HG03558 (cell line): Measurements from ENCODE around the gene SLC37A1.
"Not testable (repeated sequence)": the region's sequence is repeated elsewhere in the genome, so short reads cannot be mapped to it uniquely, and the experiment has no call there.

Source experiments
- ATAC-seq: cut with Tn5 transposase; IDR thresholded peaks from one replicate; pipeline ENCODE4 v1.9.1; 2021; ENCODE audit warnings: moderate number of reproducible peaks; ENCODE audit not compliant: unreplicated experiment; ENCODE audit errors: extremely low read depth

SLC37A1 gene

DNA sequence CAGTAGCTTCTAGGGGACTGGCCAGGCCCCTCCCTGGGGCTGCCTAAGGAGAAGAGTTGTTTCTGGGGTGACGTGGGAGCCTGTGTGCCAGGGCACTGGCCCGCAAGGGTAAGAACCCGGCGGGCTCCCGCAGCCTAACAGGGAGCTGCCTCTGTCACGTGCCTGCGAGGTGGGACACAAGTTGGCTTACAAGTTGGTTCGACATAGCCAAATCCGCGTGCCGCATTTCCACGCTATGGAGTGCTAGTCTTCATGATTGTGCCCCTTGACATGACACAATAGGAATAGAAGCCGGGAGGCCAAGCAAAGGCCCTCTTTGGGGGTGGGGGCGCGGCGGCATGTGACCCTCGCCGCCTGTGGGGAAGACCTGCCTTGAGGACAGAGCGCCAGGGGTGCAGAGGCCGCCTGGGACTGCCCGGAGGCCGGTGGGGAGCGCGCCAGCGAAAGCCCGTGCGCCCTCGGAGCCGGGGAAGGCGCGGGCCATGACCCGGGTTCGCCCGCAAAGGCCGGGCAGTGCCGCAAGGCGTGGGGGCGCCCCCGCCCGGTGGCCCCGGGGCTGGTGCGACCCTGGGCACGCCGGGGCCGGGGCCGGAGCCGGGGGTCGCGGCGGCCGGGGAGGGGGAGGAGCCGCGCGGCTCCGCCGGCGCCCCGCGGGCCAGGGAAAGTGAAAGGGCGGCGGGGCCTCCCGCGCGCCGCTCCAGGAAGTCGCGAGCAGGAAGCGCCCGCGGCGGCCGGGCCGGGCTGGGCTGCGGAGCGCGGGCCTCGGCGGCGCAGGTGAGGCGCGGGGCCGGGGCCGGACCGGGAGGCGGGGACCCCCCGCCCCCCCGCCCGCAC, at the start of gene SLC37A1:
TSS of gene SLC37A1 (plus strand) at position 702 of the 834 bp plus-strand sequence. CDS start 4,603 bp downstream, outside the sequence.
- no peak for ATAC-seq

DNA sequence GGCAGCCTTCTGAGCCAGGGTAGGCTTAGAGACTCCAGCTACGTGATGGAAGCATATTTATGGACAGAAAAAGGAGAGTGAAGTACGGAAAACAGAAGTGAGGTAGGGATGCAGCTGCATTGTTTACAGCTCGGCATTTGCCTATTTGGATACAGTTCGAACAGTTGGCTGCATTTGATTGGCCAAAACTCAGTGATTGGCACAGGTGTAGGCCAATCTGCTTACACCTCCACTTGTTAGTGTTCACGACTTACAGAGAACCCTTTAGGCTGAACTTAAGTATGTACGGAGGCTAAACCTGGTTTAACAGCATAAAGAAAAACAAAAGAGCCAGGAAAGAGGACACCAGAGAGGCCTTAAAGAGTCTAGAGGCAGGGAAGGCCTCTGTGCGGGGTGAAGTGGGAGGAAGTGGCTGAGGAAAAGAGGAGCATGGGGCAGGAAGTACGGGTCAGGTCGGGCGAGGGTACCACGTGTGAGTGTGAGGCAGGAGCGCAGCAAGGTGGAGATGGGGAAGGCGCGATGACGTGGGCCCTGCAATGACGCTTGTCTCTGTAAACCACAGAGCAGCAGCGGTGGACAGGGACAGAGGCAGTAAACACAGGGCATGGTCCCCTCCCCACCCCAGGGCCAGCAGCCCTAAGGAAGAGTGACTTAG, 49.7 kb upstream of the SLC37A1 start:
- no peak for ATAC-seq

DNA sequence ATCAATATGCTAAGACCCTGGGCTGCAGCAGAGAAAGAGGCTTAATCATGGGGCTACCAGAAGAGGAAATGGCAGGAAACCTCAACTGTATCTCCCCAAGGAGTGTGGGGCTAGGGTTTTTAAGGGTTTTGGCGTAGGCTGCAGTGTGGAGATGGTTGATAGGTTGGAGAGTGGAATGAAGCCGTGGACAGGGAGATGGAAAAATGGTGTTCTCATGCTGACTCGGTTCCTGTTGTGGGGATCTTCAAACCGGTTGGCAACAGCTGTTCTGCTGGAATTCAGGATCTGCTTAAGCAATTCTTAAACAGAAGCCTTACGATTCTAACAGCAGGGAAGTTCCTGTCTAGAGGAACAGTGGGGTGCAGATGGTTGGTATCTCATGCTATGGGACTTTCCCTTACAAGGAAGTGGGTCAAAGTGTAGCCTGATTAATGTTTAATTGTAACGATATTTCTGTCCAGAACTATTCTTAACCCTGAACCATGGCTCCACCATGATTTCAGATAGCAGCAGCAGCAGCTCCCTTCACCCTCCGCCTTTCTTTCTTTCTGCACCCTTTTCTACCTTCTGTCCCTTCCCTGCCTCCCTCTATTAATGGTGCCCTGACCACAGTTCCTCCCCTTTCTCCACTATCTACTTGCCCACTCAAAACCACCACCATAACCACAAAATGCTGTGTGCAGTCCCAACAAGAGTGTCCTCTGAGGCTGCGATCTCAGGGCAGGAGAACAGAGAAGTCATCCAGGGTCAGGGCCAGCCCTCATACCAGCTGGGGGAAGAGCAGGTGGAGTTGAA, 48.4 kb upstream of the SLC37A1 start:
- ATAC-seq: no peak

GRCh38 chr21:42465803-42466127, 47.9 kb upstream of the SLC37A1 start:
- no peak for ATAC-seq

DNA sequence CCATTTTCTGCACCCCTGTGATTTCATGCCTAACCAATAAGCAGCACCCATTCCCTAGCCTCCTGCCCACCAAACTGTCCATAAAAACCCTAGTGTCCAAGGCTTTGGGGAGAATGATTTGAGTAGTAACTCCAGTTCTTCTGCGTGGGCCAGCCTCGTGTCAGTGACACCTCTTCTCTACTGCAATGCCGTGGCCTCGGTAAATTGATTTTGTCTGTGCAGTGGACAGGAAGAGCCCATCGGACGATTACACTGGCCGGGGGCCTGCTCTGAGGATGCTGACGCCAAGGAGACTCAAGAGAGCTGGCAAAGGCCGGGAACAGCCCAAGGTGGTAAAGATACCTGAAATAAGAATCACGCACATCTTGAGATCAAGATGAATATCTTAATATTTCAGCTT, 47.0 kb upstream of the SLC37A1 start:
- no peak for ATAC-seq

DNA sequence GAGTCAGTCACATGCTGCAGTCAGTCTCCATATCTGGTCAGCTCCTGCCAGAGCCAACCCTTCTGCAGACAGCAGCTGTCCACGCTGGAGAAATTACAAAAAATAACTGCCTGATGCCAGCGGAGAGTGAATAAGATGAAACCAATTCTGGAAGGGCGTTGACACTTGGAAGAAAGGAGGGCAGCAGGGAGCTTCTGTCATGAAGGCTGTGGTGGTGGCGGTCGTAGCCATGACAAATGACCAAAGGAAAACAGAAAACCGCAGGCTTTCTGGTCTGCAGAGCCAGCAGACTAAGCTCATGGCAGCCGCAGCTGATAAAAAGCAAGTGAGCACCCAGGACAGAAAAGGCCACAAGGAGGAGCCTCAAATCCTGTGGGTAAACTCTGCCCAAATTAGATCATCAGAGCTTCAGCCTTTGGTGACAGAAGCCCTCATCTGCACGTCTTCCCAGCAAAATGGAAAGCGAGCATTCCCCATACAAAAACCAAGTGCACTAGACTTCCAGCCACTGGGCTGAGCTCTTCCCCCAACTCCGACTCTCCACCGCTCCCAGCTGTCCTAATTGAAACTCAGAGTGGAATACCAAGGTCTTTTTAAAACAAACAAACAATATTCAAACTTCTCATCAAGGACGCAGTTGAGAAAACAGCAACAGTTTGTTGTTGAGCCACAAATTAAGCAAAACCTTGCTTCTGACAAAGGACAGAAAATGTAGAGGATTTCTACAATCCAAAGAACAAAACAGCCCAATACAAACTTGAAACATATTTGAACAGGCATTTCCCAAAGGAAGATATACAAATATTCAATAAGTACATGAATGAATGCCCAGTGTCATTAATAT, 46.3 kb upstream of the SLC37A1 start:
- ATAC-seq: no peak

GRCh38 chr21:42468491-42469131, 45.0 kb upstream of the SLC37A1 start:
- ATAC-seq: no peak

GRCh38 chr21:42469272-42469671, 44.4 kb upstream of the SLC37A1 start:
- ATAC-seq: no peak

GRCh38 chr21:42469726-42470125, 43.9 kb upstream of the SLC37A1 start:
- ATAC-seq: not testable (repeated sequence)

DNA sequence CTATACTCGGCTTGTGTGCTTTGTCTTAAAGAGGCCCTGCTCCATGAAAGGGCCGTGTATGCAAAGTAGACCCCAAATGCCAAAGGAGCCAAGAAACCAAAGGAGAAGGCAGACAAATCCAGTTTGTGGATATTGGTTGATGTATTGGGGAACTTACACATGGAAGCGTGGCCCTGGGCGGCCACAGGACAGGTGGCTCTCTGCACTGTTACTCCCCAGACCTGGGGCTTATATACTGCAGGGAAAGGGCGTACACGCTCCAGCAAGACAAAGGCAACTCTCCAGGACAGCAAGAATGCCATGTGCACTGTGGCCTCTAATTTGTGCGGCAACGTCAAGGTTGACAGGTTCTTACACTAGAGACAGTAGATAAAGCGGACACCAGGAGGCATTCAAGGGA, 42.4 kb upstream of the SLC37A1 start:
- no peak for ATAC-seq

DNA sequence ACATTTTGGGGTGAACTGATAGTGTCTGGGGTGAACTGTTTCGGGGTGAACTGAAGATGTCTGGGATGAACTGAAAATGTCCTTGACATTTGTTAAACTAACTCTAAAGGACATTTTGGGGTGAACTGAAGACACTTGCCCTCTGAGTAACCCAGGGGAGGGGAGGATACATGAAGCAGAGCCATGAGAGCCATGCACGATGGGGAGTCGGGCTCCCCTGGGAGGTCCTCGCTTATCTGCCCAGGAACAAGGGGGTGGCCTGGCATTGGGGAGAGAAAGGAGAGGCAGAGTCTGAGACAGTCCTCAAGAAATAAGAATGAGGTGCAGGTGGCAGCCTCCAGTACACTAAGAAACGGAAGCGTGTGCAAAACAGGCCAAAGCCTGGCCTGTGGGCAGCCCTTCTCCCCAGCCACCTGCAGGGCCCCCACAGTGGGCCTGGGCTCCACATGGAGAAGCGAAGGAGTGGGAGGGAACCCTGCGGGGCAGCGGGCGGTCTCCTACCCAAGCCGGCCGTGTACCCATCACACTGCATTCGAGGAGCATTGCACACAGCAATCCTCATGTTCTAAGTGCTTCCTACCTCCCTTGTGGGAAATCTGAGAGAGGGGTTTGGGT, 41.8 kb upstream of the SLC37A1 start:
- no peak for ATAC-seq

GRCh38 chr21:42472521-42472920, 41.1 kb upstream of the SLC37A1 start:
- no peak for ATAC-seq

GRCh38 chr21:42473498-42474042, 40.1 kb upstream of the SLC37A1 start:
- ATAC-seq: no peak

GRCh38 chr21:42474043-42474831, 39.4 kb upstream of the SLC37A1 start:
- no peak for ATAC-seq

- ATAC-seq: no peak
These were observed 38.6 kb upstream of the SLC37A1 start for GRCh38 chr21:42475036-42475435.

DNA sequence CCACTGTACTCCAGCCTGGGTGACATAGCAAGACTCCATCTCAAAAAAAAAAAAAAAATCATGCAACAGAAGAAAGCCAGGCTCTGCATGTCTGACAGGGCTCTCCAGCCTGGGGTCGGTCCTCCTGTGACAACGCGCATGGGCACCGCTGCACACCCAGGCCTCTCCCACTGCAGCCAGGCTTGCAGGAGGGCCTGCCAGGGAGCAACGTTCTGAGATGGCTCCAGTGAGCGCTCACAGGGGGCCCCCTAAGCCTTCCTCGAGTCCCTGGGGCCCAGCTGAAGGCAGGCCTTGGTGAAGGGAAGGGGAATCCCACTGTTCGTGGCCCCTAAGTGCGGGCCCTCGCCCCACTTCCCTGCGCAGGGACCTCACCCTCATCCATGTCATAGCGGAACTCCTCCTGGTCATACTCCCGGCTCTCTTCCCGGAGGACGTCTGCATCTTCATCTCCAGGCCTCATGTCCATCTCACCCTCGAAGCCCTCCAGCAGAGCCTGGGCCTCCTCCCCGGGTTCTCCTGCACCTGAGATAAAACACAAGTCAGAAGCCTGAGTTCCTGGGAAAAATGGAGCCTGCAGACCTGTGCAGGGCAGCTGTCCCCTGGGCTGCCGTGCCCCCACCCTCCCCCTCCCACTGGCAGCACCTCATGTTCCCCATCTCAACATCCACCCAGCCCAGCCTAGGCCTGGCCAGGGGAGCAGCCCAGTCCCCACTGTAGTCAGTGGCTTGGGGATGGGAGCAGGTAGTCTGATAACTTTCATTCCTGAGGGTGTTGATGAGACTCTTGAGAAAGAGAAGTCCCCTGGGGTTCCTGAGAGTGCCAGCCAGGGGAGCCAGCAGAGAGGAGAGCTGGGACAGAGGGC, 37.9 kb upstream of the SLC37A1 start:
- ATAC-seq: no peak
